ENCODE measurements around the gene CAPZA2.

CAPZA2 gene

DNA sequence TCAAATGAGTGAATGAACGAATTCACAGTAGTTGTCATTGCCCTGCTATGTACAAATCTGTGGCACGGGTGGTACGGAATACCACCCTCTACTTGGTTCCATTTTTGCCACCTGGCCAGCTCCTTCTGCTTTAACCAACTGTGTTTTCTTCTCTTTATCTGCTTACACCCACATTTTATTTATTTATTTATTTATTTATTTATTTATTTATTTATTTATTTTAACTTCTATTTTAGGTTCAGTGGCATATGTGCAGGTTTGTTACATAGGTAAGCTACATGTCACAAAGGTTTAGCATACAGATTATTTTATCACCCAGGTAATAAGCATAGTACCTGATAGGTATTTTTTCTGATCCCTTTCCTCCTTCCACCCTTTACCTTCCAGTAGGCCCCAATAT is 42.2 kb upstream of the CAPZA2 start:
- ChIA-PET CTCF (interaction anchor here (0.6 to 1.2 kb wide), 3 partner anchors 10 to 1907 kb away, joined by 3 to 7 read pairs (median 4); no protein-coding TSS in a partner anchor), POLR2A (no interaction called here)
- no peak overlapping the region for H3K4me3 ChIP-seq (ENCODE audit: low read depth, low read length)
- no peaks in the 10 kb centered on the region for H3K4me1 ChIP-seq (ENCODE audit: control insufficient read depth, insufficient read depth, low read length)
- no peaks in the 10 kb centered on the region for H3K36me3 ChIP-seq (ENCODE audit: control insufficient read depth in 2 of 2, insufficient read depth in 1 of 2, low read length in 2 of 2)
- H3K27ac ChIP-seq (ENCODE audit: extremely low read depth, low read depth, low read length) = no peak overlapping the region
- H3K9me3 ChIP-seq (ENCODE audit: control insufficient read depth, insufficient read depth, low read depth, low read length) = no peaks in the 10 kb centered on the region
- TF ChIP-seq, protein P1, sequence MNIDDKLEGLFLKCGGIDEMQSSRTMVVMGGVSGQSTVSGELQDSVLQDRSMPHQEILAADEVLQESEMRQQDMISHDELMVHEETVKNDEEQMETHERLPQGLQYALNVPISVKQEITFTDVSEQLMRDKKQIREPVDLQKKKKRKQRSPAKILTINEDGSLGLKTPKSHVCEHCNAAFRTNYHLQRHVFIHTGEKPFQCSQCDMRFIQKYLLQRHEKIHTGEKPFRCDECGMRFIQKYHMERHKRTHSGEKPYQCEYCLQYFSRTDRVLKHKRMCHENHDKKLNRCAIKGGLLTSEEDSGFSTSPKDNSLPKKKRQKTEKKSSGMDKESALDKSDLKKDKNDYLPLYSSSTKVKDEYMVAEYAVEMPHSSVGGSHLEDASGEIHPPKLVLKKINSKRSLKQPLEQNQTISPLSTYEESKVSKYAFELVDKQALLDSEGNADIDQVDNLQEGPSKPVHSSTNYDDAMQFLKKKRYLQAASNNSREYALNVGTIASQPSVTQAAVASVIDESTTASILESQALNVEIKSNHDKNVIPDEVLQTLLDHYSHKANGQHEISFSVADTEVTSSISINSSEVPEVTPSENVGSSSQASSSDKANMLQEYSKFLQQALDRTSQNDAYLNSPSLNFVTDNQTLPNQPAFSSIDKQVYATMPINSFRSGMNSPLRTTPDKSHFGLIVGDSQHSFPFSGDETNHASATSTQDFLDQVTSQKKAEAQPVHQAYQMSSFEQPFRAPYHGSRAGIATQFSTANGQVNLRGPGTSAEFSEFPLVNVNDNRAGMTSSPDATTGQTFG (tag by site-specific recombination; IDR thresholded peaks at IDR 0.05; ENCODE audit: borderline replicate concordance) = no peak
- TF ChIP-seq ZNF404 (tag by site-specific recombination; IDR thresholded peaks at IDR 0.05) (no peak), SCRT1 (tag by site-specific recombination; IDR thresholded peaks at IDR 0.05; ENCODE audit: borderline replicate concordance) (no peak), ZNF426 (tag by site-specific recombination; IDR thresholded peaks at IDR 0.05) (peak; percentile 61), ZNF555 (tag by site-specific recombination; conservative IDR thresholded peaks at IDR 0.05) (peak; percentile 45), ZBTB21 (tag by site-specific recombination; IDR thresholded peaks at IDR 0.05) (0 out of 2 replicates have a peak, but pooled peaks have one; percentile 16), CTCF (tag by site-specific recombination; IDR thresholded peaks at IDR 0.05) (no peak), ZXDB (tag by site-specific recombination; IDR thresholded peaks at IDR 0.05) (peak; percentile 29; the same call in 1 of the 2 replicates), ZNF112 (tag by site-specific recombination; IDR thresholded peaks at IDR 0.05) (no peak), ZNF658 (tag by site-specific recombination; IDR thresholded peaks at IDR 0.05) (no peak), ZNF146 (tag by site-specific recombination; IDR thresholded peaks at IDR 0.05) (no peak), ZNF777 (tag by site-specific recombination; IDR thresholded peaks at IDR 0.05; ENCODE audit: borderline replicate concordance) (no peak), ZNF843 (tag by site-specific recombination; IDR thresholded peaks at IDR 0.05) (no peak), ZNF624 (tag by site-specific recombination; IDR thresholded peaks at IDR 0.05) (no peak), KLF17 (tag by site-specific recombination; IDR thresholded peaks at IDR 0.05) (no peak), ZNF510 (tag by site-specific recombination; IDR thresholded peaks at IDR 0.05; ENCODE audit: insufficient replicate concordance) (peak; percentile 41), ZNF202 (tag by site-specific recombination; IDR thresholded peaks at IDR 0.05; ENCODE audit: borderline replicate concordance) (peak; percentile 38; the same call in 1 of the 2 replicates), GLI4 (tag by site-specific recombination; IDR thresholded peaks at IDR 0.05) (no peak), ZNF24 (tag by site-specific recombination; IDR thresholded peaks at IDR 0.05) (no peak), ZNF521 (tag by site-specific recombination; IDR thresholded peaks at IDR 0.05) (no peak), ZNF121 (tag by site-specific recombination; IDR thresholded peaks at IDR 0.05) (no peak), ZNF692 (tag by site-specific recombination; IDR thresholded peaks at IDR 0.05) (no peak)
- TF ChIP-seq, protein P2, sequence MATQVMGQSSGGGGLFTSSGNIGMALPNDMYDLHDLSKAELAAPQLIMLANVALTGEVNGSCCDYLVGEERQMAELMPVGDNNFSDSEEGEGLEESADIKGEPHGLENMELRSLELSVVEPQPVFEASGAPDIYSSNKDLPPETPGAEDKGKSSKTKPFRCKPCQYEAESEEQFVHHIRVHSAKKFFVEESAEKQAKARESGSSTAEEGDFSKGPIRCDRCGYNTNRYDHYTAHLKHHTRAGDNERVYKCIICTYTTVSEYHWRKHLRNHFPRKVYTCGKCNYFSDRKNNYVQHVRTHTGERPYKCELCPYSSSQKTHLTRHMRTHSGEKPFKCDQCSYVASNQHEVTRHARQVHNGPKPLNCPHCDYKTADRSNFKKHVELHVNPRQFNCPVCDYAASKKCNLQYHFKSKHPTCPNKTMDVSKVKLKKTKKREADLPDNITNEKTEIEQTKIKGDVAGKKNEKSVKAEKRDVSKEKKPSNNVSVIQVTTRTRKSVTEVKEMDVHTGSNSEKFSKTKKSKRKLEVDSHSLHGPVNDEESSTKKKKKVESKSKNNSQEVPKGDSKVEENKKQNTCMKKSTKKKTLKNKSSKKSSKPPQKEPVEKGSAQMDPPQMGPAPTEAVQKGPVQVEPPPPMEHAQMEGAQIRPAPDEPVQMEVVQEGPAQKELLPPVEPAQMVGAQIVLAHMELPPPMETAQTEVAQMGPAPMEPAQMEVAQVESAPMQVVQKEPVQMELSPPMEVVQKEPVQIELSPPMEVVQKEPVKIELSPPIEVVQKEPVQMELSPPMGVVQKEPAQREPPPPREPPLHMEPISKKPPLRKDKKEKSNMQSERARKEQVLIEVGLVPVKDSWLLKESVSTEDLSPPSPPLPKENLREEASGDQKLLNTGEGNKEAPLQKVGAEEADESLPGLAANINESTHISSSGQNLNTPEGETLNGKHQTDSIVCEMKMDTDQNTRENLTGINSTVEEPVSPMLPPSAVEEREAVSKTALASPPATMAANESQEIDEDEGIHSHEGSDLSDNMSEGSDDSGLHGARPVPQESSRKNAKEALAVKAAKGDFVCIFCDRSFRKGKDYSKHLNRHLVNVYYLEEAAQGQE (tag by site-specific recombination; IDR thresholded peaks at IDR 0.05) = peak; percentile 29; the same call in 1 of the 2 replicates
- TF ChIP-seq, protein P3, sequence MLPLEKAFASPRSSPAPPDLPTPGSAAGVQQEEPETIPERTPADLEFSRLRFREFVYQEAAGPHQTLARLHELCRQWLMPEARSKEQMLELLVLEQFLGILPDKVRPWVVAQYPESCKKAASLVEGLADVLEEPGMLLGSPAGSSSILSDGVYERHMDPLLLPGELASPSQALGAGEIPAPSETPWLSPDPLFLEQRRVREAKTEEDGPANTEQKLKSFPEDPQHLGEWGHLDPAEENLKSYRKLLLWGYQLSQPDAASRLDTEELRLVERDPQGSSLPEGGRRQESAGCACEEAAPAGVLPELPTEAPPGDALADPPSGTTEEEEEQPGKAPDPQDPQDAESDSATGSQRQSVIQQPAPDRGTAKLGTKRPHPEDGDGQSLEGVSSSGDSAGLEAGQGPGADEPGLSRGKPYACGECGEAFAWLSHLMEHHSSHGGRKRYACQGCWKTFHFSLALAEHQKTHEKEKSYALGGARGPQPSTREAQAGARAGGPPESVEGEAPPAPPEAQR (tag by site-specific recombination; IDR thresholded peaks at IDR 0.05) = no peak
- TF ChIP-seq, protein P4, sequence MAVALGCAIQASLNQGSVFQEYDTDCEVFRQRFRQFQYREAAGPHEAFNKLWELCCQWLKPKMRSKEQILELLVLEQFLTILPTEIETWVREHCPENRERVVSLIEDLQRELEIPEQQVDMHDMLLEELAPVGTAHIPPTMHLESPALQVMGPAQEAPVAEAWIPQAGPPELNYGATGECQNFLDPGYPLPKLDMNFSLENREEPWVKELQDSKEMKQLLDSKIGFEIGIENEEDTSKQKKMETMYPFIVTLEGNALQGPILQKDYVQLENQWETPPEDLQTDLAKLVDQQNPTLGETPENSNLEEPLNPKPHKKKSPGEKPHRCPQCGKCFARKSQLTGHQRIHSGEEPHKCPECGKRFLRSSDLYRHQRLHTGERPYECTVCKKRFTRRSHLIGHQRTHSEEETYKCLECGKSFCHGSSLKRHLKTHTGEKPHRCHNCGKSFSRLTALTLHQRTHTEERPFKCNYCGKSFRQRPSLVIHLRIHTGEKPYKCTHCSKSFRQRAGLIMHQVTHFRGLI (tag by site-specific recombination; IDR thresholded peaks at IDR 0.05) = no peak

Measured in HEK293 (cell line).